ENCODE results near the gene CLDN1. TPM values are rescaled to one million over a fixed set of nuclear protein-coding genes. Genes with fewer than 3 reads are reported as not detected.

CLDN1 gene
- total and polyA plus RNA-seq, 2 of the 13 experiments (the other 11 are each of a cell fraction or from before 2014, with no cell fraction given) = 42.7 to 51.6 TPM

GRCh38 chr3:190362258-190362657 is 40.0 kb upstream of the CLDN1 start (continued):
- no peak for TF ChIP-seq MLX (CRISPR knock-in tag; IDR thresholded peaks at IDR 0.05)
- TF ChIP-seq SIN3B (IDR thresholded peaks at IDR 0.05; ENCODE audit: low read length) = no peak
- TF ChIP-seq ZNF430 (CRISPR knock-in tag; IDR thresholded peaks at IDR 0.05) = no peak
- TF ChIP-seq NFYB (CRISPR knock-in tag; IDR thresholded peaks at IDR 0.05) = no peak
- TF ChIP-seq PRMT3 (CRISPR knock-in tag; IDR thresholded peaks at IDR 0.05; ENCODE audit: borderline replicate concordance, low read depth) = no peak
- no peak for TF ChIP-seq ZNF350 (CRISPR knock-in tag; IDR thresholded peaks at IDR 0.05; ENCODE audit: borderline replicate concordance, low read depth)

GRCh38 chr3:190361791-190362190 is 39.5 kb upstream of the CLDN1 start:
- no TSS peak for BruUV-seq (replicated peaks)
- H3K4me3 ChIP-seq (replicated peaks in 1 of 3; ENCODE audit: insufficient read depth in 1 of 3, low read depth in 2 of 3, low read length in 3 of 3) = no peak overlapping the region
- H3K9me3 ChIP-seq (ENCODE audit: low read length) = no peaks in the 10 kb centered on the region
- POLR2A ChIA-PET = no interaction called here
- H3K4me1 ChIP-seq (ENCODE audit: insufficient read depth, low read length) = peaks cover 21% of the 10 kb centered on the region
- ATAC-seq = no peak
- no peaks in the 10 kb centered on the region for H3K79me2 ChIP-seq (ENCODE audit: insufficient read depth, low read length)
- H3K36me3 ChIP-seq (replicated peaks in 1 of 2; ENCODE audit: control insufficient read depth in 1 of 2, insufficient read depth in 2 of 2, low read length in 2 of 2) = no peaks in the 10 kb centered on the region
- WGBS (ENCODE audit: low lambda C conversion rate) = 100% methylated on average over 1 of the region's 1 CpG
- in situ Hi-C loops (cut with HindIII; ENCODE audit: extremely low pct_ligation_motif_present, low pct_unique_long_range_greater_than_20kb) (no loop called here), intact Hi-C loops (cut with micrococcal nuclease; ENCODE audit: unreplicated experiment) (no loop called here)
- no peaks in the 10 kb centered on the region; a peak in 1 of 5 replicates for H3K27me3 ChIP-seq (ENCODE audit: control insufficient read depth in 1 of 2, insufficient read depth in 2 of 2, low read length in 2 of 2)
- CTCF ChIA-PET (ENCODE audit: low intra/inter-chr PET ratio, low total read pairs) = no interaction called here
- H3K4me2 ChIP-seq (ENCODE audit: low read depth, low read length) = no peak overlapping the region
- no peaks in the 10 kb centered on the region for H4K20me1 ChIP-seq (ENCODE audit: insufficient read depth, low read length)
- no peak overlapping the region for H3K9ac ChIP-seq (ENCODE audit: insufficient read depth, low read depth, low read length)
- H3K27ac ChIP-seq (ENCODE audit: extremely low read length, insufficient read depth, low read length) = no peak overlapping the region
- no peak overlapping the region for H2AFZ ChIP-seq (ENCODE audit: low read length)
- FAIRE-seq = no peak
- no peak for DNase-seq (ENCODE audit: low spot score)
- TF ChIP-seq GLMP (CRISPR knock-in tag; IDR thresholded peaks at IDR 0.05; ENCODE audit: borderline replicate concordance) (no peak), CC2D1A (CRISPR knock-in tag; IDR thresholded peaks at IDR 0.05) (no peak), ZNF205 (CRISPR knock-in tag; IDR thresholded peaks at IDR 0.05) (no peak), ZBED4 (CRISPR knock-in tag; IDR thresholded peaks at IDR 0.05; ENCODE audit: borderline replicate concordance) (no peak), LCORL (IDR thresholded peaks at IDR 0.05) (no peak), LCORL (CRISPR knock-in tag; IDR thresholded peaks at IDR 0.05) (no peak), ZNF17 (CRISPR knock-in tag; IDR thresholded peaks at IDR 0.05) (no peak), DNMT3B (CRISPR knock-in tag; conservative IDR thresholded peaks at IDR 0.05) (no peak), E2F1 (CRISPR knock-in tag; IDR thresholded peaks at IDR 0.05) (no peak), ZNF570 (CRISPR knock-in tag; IDR thresholded peaks at IDR 0.05; ENCODE audit: borderline replicate concordance) (no peak), ZNF362 (CRISPR knock-in tag; IDR thresholded peaks at IDR 0.05; ENCODE audit: borderline replicate concordance) (no peak), MTF2 (CRISPR knock-in tag; IDR thresholded peaks at IDR 0.05; ENCODE audit: borderline replicate concordance) (no peak)
